Dendritic cell treated with granulocyte-macrophage colony-stimulating factor and Interleukin-4, amounts not matched to agents 40 ng/mL and 50 ng/mL, for 4 days (primary cell): ENCODE measurements around the gene PCMTD2.

Experiments used
- H3K27ac Mint-ChIP-seq: one replicate; pipeline ENCODE4 v1.8.0; 2022; ENCODE audit warnings: mild to moderate bottlenecking, mixed read lengths
- H3K27me3 Mint-ChIP-seq: one replicate; pipeline ENCODE4 v1.8.0; 2022; ENCODE audit warnings: mild to moderate bottlenecking, mixed read lengths
- H3K36me3 Mint-ChIP-seq: one replicate; pipeline ENCODE4 v1.8.0; 2022; ENCODE audit warnings: low read depth, mixed read lengths
- H3K4me1 Mint-ChIP-seq: one replicate; pipeline ENCODE4 v1.8.0; 2022; ENCODE audit warnings: low read depth, mixed read lengths
- H3K4me3 Mint-ChIP-seq: one replicate; pipeline ENCODE4 v1.8.0; 2022; ENCODE audit warnings: mild to moderate bottlenecking, moderate library complexity, mixed read lengths
- H3K9me3 Mint-ChIP-seq: one replicate; pipeline ENCODE4 v1.8.0; 2022; ENCODE audit warnings: mixed read lengths
- intact Hi-C: fragments of 100-400 bp; cut with micrococcal nuclease; formaldehyde crosslinking; loops from one replicate; pipeline ENCODE4 v1.15.0; 2022

Gene PCMTD2

DNA sequence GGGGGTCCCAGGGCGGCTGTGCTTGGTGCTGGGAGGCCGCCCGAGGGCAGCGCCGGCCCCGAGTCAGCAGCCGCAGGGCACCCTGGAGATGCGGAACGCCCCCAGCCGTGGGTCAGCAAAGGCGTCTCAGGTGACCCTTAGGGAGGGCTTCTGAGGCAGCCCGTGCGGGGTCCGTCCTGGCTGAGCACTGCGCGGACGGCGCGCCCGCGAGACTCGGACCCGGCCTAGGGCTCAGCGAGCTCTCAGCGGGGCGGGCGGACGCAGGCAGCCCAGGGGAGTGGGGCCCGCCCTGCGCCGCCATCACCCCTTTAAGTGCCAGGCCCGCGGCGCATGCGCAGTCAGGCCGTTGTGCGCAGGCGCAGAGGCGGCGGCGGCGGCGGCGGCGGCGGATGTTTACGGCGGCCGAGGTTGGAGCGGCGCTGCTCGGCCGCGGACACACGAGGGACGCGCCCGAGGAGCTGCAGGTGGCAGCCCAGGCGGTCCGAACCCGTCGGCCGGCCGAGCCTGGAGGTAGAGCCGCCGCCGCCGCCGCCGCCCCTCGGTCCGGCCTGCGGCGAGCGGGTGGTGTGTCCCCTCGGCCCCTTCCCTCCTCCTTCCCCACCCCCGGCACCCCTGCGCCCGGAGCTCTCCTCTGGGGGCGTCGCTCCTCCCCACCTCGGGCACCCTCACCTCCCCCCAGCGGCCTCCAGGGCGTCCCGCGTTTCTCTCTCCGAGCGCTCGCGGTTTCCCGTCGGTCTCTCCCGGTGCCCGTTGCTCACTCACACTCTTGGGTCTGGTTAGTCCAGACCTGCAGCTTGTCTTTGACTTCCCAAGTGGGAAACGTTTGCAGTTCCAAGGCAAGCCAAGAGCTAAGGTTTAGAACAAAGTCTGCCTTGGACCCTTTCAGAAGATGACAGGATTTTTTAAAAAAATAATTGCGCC lies at the start of gene PCMTD2:
Gene PCMTD2 (plus strand): TSS at position 388 of the 921 bp plus-strand sequence. CDS start 4,218 bp downstream, outside the sequence.
- intact Hi-C loops = no loop called here
- H3K4me3 Mint-ChIP-seq = peak within 1 kb of the TSS; percentile 96
- peak within 1 kb of the TSS; percentile 91 for H3K27ac Mint-ChIP-seq
- no peaks in the 10 kb centered on the region for H3K9me3 Mint-ChIP-seq
- H3K4me1 Mint-ChIP-seq = peaks cover 50% of the 10 kb centered on the region
- peaks cover 15% of the 10 kb centered on the region for H3K36me3 Mint-ChIP-seq
- peaks cover 7% of the 10 kb centered on the region for H3K27me3 Mint-ChIP-seq

DNA sequence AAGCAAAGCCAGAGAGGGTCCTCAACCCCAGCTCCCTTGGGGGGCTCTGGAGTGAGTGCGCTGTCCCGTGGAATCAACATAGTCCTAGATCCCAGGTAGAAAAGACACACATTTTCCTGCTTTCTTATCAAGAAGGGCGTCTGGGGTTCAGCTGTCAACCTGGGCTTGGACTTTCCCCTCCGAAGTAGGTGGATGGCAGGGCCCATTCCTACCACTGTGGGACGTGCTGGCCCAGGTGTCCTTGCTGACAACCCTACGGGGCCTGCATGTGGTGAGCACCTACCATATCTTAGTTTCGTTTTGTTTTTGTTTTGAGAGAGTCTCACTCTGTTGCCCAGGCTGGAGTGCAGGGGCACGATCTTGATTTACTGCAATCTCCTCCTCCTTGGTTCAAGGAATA lies 48.9 kb upstream of the PCMTD2 start:
- no peak overlapping the region for H3K27ac Mint-ChIP-seq
- H3K4me3 Mint-ChIP-seq = no peak overlapping the region
- no peaks in the 10 kb centered on the region for H3K4me1 Mint-ChIP-seq
- no peaks in the 10 kb centered on the region for H3K9me3 Mint-ChIP-seq
- no peaks in the 10 kb centered on the region for H3K27me3 Mint-ChIP-seq
- no peaks in the 10 kb centered on the region for H3K36me3 Mint-ChIP-seq
- intact Hi-C loops = no loop called here

- H3K27me3 Mint-ChIP-seq = no peaks in the 10 kb centered on the region
- no peak overlapping the region for H3K27ac Mint-ChIP-seq
- no peaks in the 10 kb centered on the region for H3K4me1 Mint-ChIP-seq
- intact Hi-C loops = no loop called here
- no peaks in the 10 kb centered on the region for H3K9me3 Mint-ChIP-seq
- no peaks in the 10 kb centered on the region for H3K36me3 Mint-ChIP-seq
- no peak overlapping the region for H3K4me3 Mint-ChIP-seq
Observed at GRCh38 chr20:64207641-64208590, 47.6 kb upstream of the PCMTD2 start.

DNA sequence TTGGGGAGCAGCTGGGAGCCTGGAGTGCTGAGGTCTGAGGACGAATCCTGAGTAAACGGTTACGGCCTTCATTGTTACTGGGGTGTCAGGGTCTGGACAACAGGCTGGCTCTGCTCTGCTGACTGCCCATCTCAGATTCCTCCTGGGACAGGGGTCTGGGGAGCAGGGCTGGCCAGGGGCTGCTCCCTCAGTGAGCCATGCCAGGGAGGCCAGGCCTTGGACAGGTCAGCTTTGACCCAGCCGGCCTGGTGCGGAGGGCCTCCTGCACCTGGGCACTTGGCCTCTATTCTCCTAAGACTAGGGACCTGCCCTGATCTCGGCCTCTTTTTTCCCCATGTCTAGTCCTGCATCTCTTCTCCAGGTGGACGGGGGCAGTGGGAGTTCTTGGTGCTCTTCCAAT lies 46.4 kb upstream of the PCMTD2 start:
- intact Hi-C loops = no loop called here
- Mint-ChIP-seq H3K9me3 (no peaks in the 10 kb centered on the region), H3K4me1 (no peaks in the 10 kb centered on the region), H3K27me3 (no peaks in the 10 kb centered on the region), H3K4me3 (no peak overlapping the region), H3K36me3 (no peaks in the 10 kb centered on the region), H3K27ac (no peak overlapping the region)

- H3K27ac Mint-ChIP-seq = no peak overlapping the region
- H3K4me3 Mint-ChIP-seq = no peak overlapping the region
- no peaks in the 10 kb centered on the region for H3K4me1 Mint-ChIP-seq
- no peaks in the 10 kb centered on the region for H3K27me3 Mint-ChIP-seq
- H3K36me3 Mint-ChIP-seq = no peaks in the 10 kb centered on the region
- intact Hi-C loops = no loop called here
- no peaks in the 10 kb centered on the region for H3K9me3 Mint-ChIP-seq
Observed at GRCh38 chr20:64210656-64211369, 44.7 kb upstream of the PCMTD2 start.

- Mint-ChIP-seq H3K4me3 (no peak overlapping the region), H3K9me3 (no peaks in the 10 kb centered on the region), H3K36me3 (no peaks in the 10 kb centered on the region), H3K4me1 (no peaks in the 10 kb centered on the region), H3K27me3 (no peaks in the 10 kb centered on the region), H3K27ac (no peak overlapping the region)
- intact Hi-C loops = no loop called here
Observed at GRCh38 chr20:64211874-64212658, 43.5 kb upstream of the PCMTD2 start.

DNA sequence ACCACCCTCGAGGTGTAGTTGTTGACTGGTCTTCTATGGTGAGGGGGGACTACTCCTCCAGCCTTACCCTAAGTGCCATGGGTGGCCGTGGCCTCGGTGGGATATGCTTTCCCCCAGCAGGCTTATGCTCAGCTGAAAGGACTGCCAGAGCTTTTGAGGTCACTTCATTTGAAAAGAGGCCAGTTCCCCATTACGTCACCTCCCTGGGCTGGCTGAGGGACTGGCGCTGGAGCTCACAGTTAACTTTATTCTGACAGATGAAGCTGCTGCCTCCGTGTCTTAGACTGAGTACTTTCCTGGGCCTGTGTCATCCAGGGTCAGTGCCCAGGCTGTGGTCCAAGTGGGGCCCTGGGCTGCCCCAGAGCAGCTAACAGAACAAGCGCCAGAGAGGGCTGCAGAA lies 42.8 kb upstream of the PCMTD2 start:
- H3K36me3 Mint-ChIP-seq = no peaks in the 10 kb centered on the region
- no peaks in the 10 kb centered on the region for H3K4me1 Mint-ChIP-seq
- H3K9me3 Mint-ChIP-seq = no peaks in the 10 kb centered on the region
- no peak overlapping the region for H3K4me3 Mint-ChIP-seq
- intact Hi-C loops = no loop called here
- H3K27ac Mint-ChIP-seq = no peak overlapping the region
- H3K27me3 Mint-ChIP-seq = no peaks in the 10 kb centered on the region

DNA sequence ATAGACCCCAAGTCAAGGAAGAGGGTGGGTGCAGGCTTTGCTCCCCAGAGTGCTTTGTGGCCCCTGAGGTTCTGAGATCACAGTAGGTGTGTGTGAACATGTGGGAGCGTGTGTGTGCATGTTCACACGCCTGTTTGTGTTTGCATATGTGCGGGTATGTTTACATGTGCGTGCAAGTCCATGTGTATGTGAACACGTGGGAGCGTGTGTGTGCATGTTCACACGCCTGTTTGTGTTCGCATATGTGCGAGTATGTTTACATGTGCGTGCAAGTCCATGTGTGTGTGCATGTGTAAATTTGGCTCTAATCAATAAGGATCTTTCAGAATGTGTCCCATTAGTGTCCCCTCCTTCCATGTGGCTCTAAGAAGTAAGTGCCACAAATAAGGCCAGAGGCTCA lies 41.4 kb upstream of the PCMTD2 start:
- Mint-ChIP-seq H3K4me1 (no peaks in the 10 kb centered on the region), H3K9me3 (no peaks in the 10 kb centered on the region), H3K4me3 (no peak overlapping the region), H3K27me3 (no peaks in the 10 kb centered on the region), H3K36me3 (no peaks in the 10 kb centered on the region), H3K27ac (no peak overlapping the region)
- intact Hi-C loops = no loop called here

- Mint-ChIP-seq H3K27ac (no peak overlapping the region), H3K9me3 (no peaks in the 10 kb centered on the region), H3K4me1 (no peaks in the 10 kb centered on the region), H3K27me3 (no peaks in the 10 kb centered on the region), H3K36me3 (no peaks in the 10 kb centered on the region), H3K4me3 (no peak overlapping the region)
- intact Hi-C loops = no loop called here
Observed at GRCh38 chr20:64214952-64215351, 40.6 kb upstream of the PCMTD2 start.

DNA sequence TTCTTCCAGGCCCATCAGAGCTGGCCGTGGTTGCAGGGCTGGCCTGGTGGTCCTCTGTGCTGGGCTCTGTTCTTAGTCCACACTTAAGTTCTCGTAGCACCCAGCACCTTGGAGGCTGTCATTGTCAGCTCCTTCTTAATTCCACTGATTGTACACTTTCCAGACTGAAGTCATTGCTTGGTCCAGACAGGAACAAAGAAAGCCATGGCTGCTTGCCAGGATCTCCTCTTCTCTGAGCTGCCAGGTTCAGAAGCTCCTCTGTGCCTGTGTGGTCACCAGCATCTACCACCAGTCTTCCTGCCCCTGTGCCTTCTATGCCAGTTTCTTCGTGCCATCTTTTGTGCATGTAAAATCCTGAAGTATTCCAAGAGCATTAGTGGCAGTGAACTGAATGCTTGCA lies 39.5 kb upstream of the PCMTD2 start:
- Mint-ChIP-seq H3K4me3 (no peak overlapping the region), H3K9me3 (no peaks in the 10 kb centered on the region), H3K27ac (no peak overlapping the region), H3K27me3 (no peaks in the 10 kb centered on the region), H3K36me3 (no peaks in the 10 kb centered on the region), H3K4me1 (no peaks in the 10 kb centered on the region)
- intact Hi-C loops = no loop called here

DNA sequence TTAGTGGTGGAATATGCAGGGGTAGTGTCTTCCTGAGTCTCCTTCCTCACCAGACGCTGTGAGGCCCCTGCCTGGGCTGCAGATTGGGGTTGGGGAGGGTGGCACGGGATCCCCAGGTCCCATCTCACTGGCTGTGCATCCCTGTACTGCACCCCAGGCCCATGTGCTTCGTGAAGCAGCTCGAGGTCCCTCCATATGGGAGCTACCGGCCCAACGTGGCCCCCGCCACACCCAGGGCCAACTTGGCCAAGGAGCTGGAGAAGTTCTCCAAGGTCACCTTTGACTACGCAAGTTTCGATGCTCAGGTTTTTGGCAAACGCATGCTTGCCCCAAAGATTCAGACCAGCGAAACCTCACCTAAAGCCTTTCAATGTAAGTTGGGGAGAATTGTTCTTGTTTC lies 38.6 kb upstream of the PCMTD2 start:
- intact Hi-C loops = no loop called here
- H3K4me1 Mint-ChIP-seq = no peaks in the 10 kb centered on the region
- H3K27ac Mint-ChIP-seq = no peak overlapping the region
- no peaks in the 10 kb centered on the region for H3K36me3 Mint-ChIP-seq
- H3K27me3 Mint-ChIP-seq = no peaks in the 10 kb centered on the region
- no peak overlapping the region for H3K4me3 Mint-ChIP-seq
- H3K9me3 Mint-ChIP-seq = no peaks in the 10 kb centered on the region

DNA sequence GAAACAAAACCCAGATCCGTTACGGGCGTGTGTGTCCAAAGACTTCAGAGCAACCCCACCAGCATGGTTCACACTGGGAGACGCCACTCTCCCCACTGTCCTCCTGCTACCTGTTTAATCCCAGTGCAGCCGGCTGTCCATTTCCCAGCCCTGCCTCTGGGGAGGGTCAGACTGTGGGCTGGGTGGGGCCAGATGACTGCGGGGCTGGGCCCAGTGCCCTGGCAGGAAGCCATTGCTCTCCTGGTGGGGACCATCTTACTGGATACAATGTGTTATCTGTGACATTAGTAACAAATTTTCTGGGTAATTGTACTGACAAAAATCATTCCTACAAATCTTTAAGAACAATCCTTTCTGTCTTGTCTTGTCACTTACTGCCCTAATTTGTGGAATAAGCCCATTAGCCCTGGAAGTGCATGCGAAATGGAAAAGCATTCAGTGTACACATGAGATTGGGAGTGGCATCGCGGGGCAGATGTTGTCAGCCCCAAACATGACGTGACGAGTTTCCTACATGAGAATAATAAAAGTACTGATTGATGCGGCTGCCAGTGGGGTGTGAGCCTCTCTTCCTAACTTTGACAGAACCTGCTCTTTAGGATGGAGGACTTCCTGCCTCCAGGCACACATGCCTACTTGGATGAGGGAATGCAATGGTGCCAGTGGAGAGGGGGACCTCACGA lies 37.9 kb upstream of the PCMTD2 start:
- intact Hi-C loops = no loop called here
- no peaks in the 10 kb centered on the region for H3K9me3 Mint-ChIP-seq
- H3K4me3 Mint-ChIP-seq = no peak overlapping the region
- no peak overlapping the region for H3K27ac Mint-ChIP-seq
- no peaks in the 10 kb centered on the region for H3K36me3 Mint-ChIP-seq
- H3K27me3 Mint-ChIP-seq = no peaks in the 10 kb centered on the region
- H3K4me1 Mint-ChIP-seq = no peaks in the 10 kb centered on the region

- H3K27me3 Mint-ChIP-seq = no peaks in the 10 kb centered on the region
- no peaks in the 10 kb centered on the region for H3K9me3 Mint-ChIP-seq
- H3K4me1 Mint-ChIP-seq = no peaks in the 10 kb centered on the region
- no peaks in the 10 kb centered on the region for H3K36me3 Mint-ChIP-seq
- no peak overlapping the region for H3K27ac Mint-ChIP-seq
- intact Hi-C loops = no loop called here
- H3K4me3 Mint-ChIP-seq = no peak overlapping the region
Observed at GRCh38 chr20:64219202-64219601, 36.3 kb upstream of the PCMTD2 start.
